ENCODE data around the gene NR6A1. TPM values are rescaled to one million over a fixed set of nuclear protein-coding genes. Genes with fewer than 3 reads are reported as not detected.

Gene NR6A1
- total and polyA plus RNA-seq, 2 experiments from 2014 or later = 44.2 to 139 TPM

DNA sequence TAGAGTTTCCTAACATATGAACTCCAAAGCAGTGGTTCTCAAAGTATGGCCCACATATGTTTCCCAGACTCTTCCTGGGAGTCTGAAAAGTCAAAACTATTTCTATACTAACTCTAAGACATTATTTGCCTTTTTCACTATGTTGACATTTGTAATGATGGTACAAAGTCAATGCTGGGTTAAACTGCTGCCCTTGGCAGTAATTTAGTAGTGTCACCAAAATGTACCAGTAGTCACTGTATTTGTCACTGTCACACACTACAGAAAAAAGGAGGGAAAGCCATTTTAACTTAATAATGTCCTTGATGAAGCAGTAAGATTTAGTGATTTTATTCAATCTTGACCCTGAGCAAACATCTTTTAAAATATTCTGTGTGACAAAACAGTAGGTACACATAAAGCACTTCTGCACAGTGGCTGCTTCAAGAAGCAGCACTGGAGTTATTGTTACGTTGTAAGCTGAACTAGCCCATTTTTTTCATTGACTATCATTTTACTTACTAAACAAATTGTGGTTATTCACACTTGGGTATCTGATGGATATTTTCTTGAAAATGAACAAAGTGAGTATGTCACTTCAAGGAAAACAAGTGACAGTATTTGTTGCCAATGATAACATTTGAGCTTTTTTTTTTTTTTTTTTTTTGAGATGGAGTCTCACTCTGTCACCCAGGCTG, 90.3 kb downstream of the NR6A1 start:
- Histone ChIP-seq H3K36me3 (ENCODE audit: insufficient read depth) (no peaks in the 10 kb centered on the region), H3K27me3 (ENCODE audit: insufficient read depth) (no peaks in the 10 kb centered on the region), H3K4me3 (no peak overlapping the region), H3K4me2 (no peak overlapping the region), H4K20me1 (replicated peaks; ENCODE audit: insufficient read depth) (no peaks in the 10 kb centered on the region; the same call in 1 of the 2 replicates), H3K4me1 (ENCODE audit: insufficient read depth) (no peaks in the 10 kb centered on the region), H3F3A (replicated peaks; ENCODE audit: low read depth) (no peaks in the 10 kb centered on the region), H2AFZ (no peak overlapping the region), H3K27ac (ENCODE audit: low read depth) (no peak overlapping the region), H3K79me2 (replicated peaks; ENCODE audit: insufficient read depth) (peaks cover 5% of the 10 kb centered on the region), H3K9me2 (ENCODE audit: insufficient read depth) (no peaks in the 10 kb centered on the region)
- H3K27me3 Mint-ChIP-seq (ENCODE audit: insufficient read depth, low read depth, poor library complexity) = peaks cover 2% of the 10 kb centered on the region
- H3K36me3 Mint-ChIP-seq (ENCODE audit: low read depth) = no peaks in the 10 kb centered on the region
- peaks cover 11% of the 10 kb centered on the region; the same call in 2 of the 3 replicates for H3K4me1 Mint-ChIP-seq
- H3K9me3 Mint-ChIP-seq = no peaks in the 10 kb centered on the region
- no peak for DNase-seq (ENCODE audit: low spot score)
- no peak overlapping the region for H3K4me3 Mint-ChIP-seq
- no peak overlapping the region for H3K27ac Mint-ChIP-seq
- TF ChIP-seq, protein P1, sequence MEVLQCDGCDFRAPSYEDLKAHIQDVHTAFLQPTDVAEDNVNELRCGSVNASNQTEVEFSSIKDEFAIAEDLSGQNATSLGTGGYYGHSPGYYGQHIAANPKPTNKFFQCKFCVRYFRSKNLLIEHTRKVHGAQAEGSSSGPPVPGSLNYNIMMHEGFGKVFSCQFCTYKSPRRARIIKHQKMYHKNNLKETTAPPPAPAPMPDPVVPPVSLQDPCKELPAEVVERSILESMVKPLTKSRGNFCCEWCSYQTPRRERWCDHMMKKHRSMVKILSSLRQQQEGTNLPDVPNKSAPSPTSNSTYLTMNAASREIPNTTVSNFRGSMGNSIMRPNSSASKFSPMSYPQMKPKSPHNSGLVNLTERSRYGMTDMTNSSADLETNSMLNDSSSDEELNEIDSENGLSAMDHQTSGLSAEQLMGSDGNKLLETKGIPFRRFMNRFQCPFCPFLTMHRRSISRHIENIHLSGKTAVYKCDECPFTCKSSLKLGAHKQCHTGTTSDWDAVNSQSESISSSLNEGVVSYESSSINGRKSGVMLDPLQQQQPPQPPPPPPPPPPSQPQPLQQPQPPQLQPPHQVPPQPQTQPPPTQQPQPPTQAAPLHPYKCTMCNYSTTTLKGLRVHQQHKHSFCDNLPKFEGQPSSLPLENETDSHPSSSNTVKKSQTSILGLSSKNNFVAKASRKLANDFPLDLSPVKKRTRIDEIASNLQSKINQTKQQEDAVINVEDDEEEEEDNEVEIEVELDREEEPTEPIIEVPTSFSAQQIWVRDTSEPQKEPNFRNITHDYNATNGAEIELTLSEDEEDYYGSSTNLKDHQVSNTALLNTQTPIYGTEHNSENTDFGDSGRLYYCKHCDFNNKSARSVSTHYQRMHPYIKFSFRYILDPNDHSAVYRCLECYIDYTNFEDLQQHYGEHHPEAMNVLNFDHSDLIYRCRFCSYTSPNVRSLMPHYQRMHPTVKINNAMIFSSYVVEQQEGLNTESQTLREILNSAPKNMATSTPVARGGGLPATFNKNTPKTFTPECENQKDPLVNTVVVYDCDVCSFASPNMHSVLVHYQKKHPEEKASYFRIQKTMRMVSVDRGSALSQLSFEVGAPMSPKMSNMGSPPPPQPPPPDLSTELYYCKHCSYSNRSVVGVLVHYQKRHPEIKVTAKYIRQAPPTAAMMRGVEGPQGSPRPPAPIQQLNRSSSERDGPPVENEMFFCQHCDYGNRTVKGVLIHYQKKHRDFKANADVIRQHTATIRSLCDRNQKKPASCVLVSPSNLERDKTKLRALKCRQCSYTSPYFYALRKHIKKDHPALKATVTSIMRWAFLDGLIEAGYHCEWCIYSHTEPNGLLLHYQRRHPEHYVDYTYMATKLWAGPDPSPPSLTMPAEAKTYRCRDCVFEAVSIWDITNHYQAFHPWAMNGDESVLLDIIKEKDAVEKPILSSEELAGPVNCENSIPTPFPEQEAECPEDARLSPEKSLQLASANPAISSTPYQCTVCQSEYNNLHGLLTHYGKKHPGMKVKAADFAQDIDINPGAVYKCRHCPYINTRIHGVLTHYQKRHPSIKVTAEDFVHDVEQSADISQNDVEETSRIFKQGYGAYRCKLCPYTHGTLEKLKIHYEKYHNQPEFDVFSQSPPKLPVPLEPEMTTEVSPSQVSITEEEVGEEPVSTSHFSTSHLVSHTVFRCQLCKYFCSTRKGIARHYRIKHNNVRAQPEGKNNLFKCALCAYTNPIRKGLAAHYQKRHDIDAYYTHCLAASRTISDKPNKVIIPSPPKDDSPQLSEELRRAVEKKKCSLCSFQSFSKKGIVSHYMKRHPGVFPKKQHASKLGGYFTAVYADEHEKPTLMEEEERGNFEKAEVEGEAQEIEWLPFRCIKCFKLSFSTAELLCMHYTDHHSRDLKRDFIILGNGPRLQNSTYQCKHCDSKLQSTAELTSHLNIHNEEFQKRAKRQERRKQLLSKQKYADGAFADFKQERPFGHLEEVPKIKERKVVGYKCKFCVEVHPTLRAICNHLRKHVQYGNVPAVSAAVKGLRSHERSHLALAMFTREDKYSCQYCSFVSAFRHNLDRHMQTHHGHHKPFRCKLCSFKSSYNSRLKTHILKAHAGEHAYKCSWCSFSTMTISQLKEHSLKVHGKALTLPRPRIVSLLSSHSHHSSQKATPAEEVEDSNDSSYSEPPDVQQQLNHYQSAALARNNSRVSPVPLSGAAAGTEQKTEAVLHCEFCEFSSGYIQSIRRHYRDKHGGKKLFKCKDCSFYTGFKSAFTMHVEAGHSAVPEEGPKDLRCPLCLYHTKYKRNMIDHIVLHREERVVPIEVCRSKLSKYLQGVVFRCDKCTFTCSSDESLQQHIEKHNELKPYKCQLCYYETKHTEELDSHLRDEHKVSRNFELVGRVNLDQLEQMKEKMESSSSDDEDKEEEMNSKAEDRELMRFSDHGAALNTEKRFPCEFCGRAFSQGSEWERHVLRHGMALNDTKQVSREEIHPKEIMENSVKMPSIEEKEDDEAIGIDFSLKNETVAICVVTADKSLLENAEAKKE (CRISPR knock-in tag; IDR thresholded peaks at IDR 0.05) = no peak
- TF ChIP-seq EZH2phosphoT487 (IDR thresholded peaks at IDR 0.05; ENCODE audit: unreplicated experiment) (no peak), ZNF114 (CRISPR knock-in tag; IDR thresholded peaks at IDR 0.05) (no peak), POLR2AphosphoS5 (IDR thresholded peaks at IDR 0.05; ENCODE audit: low read depth) (no peak), EZH2 (IDR thresholded peaks at IDR 0.05; ENCODE audit: low read depth, unreplicated experiment) (no peak), NANOG (IDR thresholded peaks at IDR 0.05; ENCODE audit: borderline replicate concordance) (no peak), CREB1 (CRISPR knock-in tag; IDR thresholded peaks at IDR 0.05; ENCODE audit: low read depth) (no peak), ZNF331 (CRISPR knock-in tag; IDR thresholded peaks at IDR 0.05; ENCODE audit: low read depth) (no peak), JUNB (IDR thresholded peaks at IDR 0.05; ENCODE audit: unreplicated experiment) (no peak), STAT1 (IDR thresholded peaks at IDR 0.05; ENCODE audit: unreplicated experiment) (no peak)
- TF ChIP-seq, protein P2, sequence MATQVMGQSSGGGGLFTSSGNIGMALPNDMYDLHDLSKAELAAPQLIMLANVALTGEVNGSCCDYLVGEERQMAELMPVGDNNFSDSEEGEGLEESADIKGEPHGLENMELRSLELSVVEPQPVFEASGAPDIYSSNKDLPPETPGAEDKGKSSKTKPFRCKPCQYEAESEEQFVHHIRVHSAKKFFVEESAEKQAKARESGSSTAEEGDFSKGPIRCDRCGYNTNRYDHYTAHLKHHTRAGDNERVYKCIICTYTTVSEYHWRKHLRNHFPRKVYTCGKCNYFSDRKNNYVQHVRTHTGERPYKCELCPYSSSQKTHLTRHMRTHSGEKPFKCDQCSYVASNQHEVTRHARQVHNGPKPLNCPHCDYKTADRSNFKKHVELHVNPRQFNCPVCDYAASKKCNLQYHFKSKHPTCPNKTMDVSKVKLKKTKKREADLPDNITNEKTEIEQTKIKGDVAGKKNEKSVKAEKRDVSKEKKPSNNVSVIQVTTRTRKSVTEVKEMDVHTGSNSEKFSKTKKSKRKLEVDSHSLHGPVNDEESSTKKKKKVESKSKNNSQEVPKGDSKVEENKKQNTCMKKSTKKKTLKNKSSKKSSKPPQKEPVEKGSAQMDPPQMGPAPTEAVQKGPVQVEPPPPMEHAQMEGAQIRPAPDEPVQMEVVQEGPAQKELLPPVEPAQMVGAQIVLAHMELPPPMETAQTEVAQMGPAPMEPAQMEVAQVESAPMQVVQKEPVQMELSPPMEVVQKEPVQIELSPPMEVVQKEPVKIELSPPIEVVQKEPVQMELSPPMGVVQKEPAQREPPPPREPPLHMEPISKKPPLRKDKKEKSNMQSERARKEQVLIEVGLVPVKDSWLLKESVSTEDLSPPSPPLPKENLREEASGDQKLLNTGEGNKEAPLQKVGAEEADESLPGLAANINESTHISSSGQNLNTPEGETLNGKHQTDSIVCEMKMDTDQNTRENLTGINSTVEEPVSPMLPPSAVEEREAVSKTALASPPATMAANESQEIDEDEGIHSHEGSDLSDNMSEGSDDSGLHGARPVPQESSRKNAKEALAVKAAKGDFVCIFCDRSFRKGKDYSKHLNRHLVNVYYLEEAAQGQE (IDR thresholded peaks at IDR 0.05; ENCODE audit: unreplicated experiment) = no peak
- TF ChIP-seq, protein P3, sequence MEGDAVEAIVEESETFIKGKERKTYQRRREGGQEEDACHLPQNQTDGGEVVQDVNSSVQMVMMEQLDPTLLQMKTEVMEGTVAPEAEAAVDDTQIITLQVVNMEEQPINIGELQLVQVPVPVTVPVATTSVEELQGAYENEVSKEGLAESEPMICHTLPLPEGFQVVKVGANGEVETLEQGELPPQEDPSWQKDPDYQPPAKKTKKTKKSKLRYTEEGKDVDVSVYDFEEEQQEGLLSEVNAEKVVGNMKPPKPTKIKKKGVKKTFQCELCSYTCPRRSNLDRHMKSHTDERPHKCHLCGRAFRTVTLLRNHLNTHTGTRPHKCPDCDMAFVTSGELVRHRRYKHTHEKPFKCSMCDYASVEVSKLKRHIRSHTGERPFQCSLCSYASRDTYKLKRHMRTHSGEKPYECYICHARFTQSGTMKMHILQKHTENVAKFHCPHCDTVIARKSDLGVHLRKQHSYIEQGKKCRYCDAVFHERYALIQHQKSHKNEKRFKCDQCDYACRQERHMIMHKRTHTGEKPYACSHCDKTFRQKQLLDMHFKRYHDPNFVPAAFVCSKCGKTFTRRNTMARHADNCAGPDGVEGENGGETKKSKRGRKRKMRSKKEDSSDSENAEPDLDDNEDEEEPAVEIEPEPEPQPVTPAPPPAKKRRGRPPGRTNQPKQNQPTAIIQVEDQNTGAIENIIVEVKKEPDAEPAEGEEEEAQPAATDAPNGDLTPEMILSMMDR (conservative IDR thresholded peaks at IDR 0.05; ENCODE audit: low read depth in 2 of 2) = no peak
- TF ChIP-seq, protein P4, sequence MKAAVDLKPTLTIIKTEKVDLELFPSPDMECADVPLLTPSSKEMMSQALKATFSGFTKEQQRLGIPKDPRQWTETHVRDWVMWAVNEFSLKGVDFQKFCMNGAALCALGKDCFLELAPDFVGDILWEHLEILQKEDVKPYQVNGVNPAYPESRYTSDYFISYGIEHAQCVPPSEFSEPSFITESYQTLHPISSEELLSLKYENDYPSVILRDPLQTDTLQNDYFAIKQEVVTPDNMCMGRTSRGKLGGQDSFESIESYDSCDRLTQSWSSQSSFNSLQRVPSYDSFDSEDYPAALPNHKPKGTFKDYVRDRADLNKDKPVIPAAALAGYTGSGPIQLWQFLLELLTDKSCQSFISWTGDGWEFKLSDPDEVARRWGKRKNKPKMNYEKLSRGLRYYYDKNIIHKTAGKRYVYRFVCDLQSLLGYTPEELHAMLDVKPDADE (IDR thresholded peaks at IDR 0.05) = no peak
- ATAC-seq = no peak
